Uterus (tissue), 2 donors: ENCODE results near the gene TSHZ2.

ENCODE experiments used
- POLR2A ChIP-seq, 2 donors: fragments of 450-650 bp; IDR thresholded peaks; one replicate each; pipeline ENCODE4 v1.6.1; 2016; ENCODE audit warnings: antibody characterized with exemption in 2 of 2, mild to moderate bottlenecking in 1 of 2, moderate library complexity in 1 of 2
- TF ChIP-seq, protein P1 (sequence below), 4 experiments: fragments of 200-600 bp in 2 of 4; fragments of 450-650 bp in 2 of 4; sonication (generic) in 2 of 4; IDR thresholded peaks; one replicate each; pipeline ENCODE4 v1.5.1; 2016 to 2019; ENCODE audit warnings: antibody characterized with exemption in 4 of 4, mild to moderate bottlenecking in 2 of 4, moderate library complexity in 1 of 4

DNA sequence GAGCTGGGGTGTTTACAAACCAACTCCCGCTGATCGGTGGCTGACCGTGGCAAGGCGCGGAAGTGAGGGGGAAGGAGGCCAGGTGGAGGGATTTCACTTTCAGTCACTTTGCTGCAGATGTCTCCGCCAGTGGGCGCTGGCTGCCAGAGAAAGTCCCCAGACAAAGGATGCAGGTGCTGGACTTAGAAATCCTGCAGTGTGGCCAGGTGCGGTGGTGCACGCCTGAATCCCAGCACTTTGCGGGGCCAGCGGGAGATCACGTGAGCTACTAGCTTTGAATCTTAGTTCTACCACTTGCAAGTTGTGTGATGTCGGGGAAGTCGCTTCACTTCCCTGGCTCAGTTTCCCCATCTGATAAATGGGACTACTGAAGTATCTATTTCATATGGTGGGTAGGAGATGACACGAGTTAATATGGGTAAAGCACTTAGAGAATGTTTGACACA lies 441.1 kb downstream of the TSHZ2 start:
- TF ChIP-seq, protein P1, sequence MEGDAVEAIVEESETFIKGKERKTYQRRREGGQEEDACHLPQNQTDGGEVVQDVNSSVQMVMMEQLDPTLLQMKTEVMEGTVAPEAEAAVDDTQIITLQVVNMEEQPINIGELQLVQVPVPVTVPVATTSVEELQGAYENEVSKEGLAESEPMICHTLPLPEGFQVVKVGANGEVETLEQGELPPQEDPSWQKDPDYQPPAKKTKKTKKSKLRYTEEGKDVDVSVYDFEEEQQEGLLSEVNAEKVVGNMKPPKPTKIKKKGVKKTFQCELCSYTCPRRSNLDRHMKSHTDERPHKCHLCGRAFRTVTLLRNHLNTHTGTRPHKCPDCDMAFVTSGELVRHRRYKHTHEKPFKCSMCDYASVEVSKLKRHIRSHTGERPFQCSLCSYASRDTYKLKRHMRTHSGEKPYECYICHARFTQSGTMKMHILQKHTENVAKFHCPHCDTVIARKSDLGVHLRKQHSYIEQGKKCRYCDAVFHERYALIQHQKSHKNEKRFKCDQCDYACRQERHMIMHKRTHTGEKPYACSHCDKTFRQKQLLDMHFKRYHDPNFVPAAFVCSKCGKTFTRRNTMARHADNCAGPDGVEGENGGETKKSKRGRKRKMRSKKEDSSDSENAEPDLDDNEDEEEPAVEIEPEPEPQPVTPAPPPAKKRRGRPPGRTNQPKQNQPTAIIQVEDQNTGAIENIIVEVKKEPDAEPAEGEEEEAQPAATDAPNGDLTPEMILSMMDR (IDR thresholded peaks at IDR 0.05), result no peak
- TF ChIP-seq POLR2A (IDR thresholded peaks at IDR 0.05), result no peak
